Gastroesophageal sphincter (tissue), 4 donors: Measurements from ENCODE around the gene CDK4. TPM values are rescaled to one million over a fixed set of nuclear protein-coding genes. Genes with fewer than 3 reads are reported as not detected.

Source experiments
- ATAC-seq: fragments of 150-250 bp; one replicate; pipeline ENCODE4 v1.9.1; 2016; ENCODE audit warnings: mild to moderate bottlenecking, moderate library complexity
- H3K27ac ChIP-seq, 4 donors: fragments of 200-600 bp; sonication (generic) in 3 of 4; 1 replicate in 3 of 4; 2 replicates in 1 of 4; pipeline ENCODE4 v1.5.1; 2016 to 2019
- H3K27me3 ChIP-seq: fragments of 200-600 bp; sonication (generic); one replicate; pipeline ENCODE4 v1.5.1; 2019
- H3K36me3 ChIP-seq, 2 donors: fragments of 200-600 bp; sonication (generic); one replicate each; pipeline ENCODE4 v1.5.1; 2019; ENCODE audit warnings: control low read depth in 1 of 2
- H3K4me1 ChIP-seq, 3 donors: fragments of 200-600 bp; sonication (generic); 1 replicate in 2 of 3; 2 replicates in 1 of 3; pipeline ENCODE4 v1.5.1; 2016 to 2019; ENCODE audit warnings: control low read depth in 2 of 3
- H3K4me3 ChIP-seq, 2 donors: fragments of 200-600 bp; sonication (generic); one replicate each; pipeline ENCODE4 v1.5.1; 2019; ENCODE audit warnings: mild to moderate bottlenecking in 1 of 2, moderate library complexity in 1 of 2
- H3K9me3 ChIP-seq, 3 donors: fragments of 200-600 bp; sonication (generic); one replicate each; pipeline ENCODE4 v1.5.1; 2017 to 2019; ENCODE audit warnings: control low read depth in 2 of 3
- EP300 ChIP-seq: sonication (generic); formaldehyde crosslinking; IDR thresholded peaks from one replicate; pipeline ENCODE4 v1.6.1; 2017; ENCODE audit warnings: antibody characterized with exemption, mild to moderate bottlenecking
- POLR2A ChIP-seq, 2 donors: fragments of 450-650 bp; IDR thresholded peaks; one replicate each; pipeline ENCODE4 v1.6.1; 2017; ENCODE audit warnings: antibody characterized with exemption in 2 of 2, mild to moderate bottlenecking in 2 of 2, moderate library complexity in 1 of 2
- POLR2AphosphoS5 ChIP-seq: sonication (generic); formaldehyde crosslinking; IDR thresholded peaks from one replicate; pipeline ENCODE4 v1.6.1; 2017; ENCODE audit warnings: antibody characterized with exemption
- WGBS, 2 donors: methylation state at CpG; one replicate each; pipeline ENCODE4 v1.1.5; 2018; ENCODE audit warnings: low coverage in 1 of 2; 5-methylcytosine and 5-hydroxymethylcytosine counted together
- total RNA-seq, 4 donors: library from RNA; depleted of rRNA; stranded (reverse); fragments of >200 nt; gene quantifications; one replicate each; pipeline ENCODE4 v1.1.0, GENCODE V29; 2016
- TF ChIP-seq, protein P1 (sequence below), 4 experiments: fragments of 200-600 bp in 2 of 4; fragments of 450-650 bp in 2 of 4; sonication (generic) in 1 of 4; IDR thresholded peaks; one replicate each; pipeline ENCODE4 v1.5.1; 2017 to 2019; ENCODE audit warnings: antibody characterized with exemption in 4 of 4, mild to moderate bottlenecking in 2 of 4, moderate library complexity in 2 of 4

The CDK4 gene
- total RNA-seq, 4 donors from 2014 or later, result 56.7 to 107 (median 101) TPM

DNA sequence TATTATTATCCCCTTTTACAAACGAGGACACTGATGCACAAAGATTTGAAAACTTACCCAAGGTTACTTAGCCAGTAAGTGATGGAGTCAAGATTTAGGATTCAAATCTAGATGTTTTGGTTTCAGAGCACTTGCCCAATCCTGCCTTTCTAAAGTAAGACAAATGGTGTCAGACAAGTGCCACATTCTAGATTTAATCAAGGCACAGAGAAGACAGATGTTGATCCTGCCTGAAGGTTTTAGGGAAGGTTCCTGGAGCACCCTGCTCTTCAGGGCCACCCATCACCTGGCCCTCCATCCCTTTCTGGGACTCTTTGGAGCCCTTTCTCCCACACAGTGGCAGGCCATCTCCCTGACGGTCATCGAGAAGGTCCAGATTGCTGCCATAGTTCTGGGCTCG is 5.7 kb upstream of the CDK4 start:
- Histone ChIP-seq H3K9me3 (no peaks in the 10 kb centered on the region), H3K4me1 (peaks cover under 1 to 29% (median 8%) of the 10 kb centered on the region in 3 donors), H3K27me3 (peaks cover 24% of the 10 kb centered on the region), H3K27ac (no peak overlapping the region), H3K36me3 (peaks cover 0 to 38% of the 10 kb centered on the region in 2 donors), H3K4me3 (no peak overlapping the region)
- 95 to 100% methylated on average over 1 to 4 of the region's 4 CpGs for WGBS, 2 donors
- TF ChIP-seq EP300, result no peak
- no peak for TF ChIP-seq POLR2A (IDR thresholded peaks at IDR 0.05)
- TF ChIP-seq POLR2AphosphoS5, result no peak
- TF ChIP-seq, protein P1, sequence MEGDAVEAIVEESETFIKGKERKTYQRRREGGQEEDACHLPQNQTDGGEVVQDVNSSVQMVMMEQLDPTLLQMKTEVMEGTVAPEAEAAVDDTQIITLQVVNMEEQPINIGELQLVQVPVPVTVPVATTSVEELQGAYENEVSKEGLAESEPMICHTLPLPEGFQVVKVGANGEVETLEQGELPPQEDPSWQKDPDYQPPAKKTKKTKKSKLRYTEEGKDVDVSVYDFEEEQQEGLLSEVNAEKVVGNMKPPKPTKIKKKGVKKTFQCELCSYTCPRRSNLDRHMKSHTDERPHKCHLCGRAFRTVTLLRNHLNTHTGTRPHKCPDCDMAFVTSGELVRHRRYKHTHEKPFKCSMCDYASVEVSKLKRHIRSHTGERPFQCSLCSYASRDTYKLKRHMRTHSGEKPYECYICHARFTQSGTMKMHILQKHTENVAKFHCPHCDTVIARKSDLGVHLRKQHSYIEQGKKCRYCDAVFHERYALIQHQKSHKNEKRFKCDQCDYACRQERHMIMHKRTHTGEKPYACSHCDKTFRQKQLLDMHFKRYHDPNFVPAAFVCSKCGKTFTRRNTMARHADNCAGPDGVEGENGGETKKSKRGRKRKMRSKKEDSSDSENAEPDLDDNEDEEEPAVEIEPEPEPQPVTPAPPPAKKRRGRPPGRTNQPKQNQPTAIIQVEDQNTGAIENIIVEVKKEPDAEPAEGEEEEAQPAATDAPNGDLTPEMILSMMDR (IDR thresholded peaks at IDR 0.05), result no peak
- ATAC-seq, result no peak

DNA sequence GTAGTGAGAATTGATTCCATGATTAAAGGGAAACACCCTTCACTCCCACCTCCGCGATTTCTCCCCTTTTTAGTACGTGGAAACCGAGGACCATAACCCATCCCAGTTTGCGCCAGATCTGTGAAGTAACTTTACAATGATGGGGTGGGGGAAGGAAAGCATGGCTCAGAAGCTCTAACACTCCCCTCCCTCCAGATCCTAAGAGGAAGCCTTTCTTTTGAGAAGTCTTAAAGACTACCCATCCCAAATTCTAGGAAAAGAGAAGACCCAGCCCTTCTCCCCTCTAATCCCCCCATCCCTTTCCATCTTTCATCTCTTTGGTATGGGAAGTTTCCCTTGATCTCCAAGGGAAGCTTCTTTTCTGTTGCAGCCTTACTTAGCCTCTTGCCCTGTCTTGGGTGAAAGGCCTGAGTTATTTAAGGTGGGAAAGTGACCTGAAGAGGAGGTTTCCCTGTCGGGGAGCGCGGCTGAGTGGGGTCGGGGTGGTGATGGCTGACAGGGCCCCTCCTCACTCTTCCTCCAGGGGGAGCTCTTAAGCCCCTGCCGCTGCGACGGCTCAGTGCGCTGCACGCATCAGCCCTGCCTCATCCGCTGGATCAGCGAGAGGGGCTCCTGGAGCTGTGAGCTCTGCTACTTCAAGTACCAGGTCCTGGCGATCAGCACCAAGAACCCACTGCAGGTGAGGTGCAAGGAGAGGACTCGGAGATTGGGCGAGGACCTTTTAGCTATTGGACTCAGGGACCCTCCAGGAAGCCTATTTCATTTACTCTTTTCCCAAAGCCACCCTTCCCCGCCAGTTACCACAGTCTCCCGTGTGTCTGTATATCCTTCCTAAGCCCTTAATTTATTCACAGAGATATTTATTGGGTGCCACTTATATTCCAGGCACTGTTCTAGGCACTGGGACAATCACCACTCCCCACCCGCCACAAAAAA is 4.6 kb upstream of the CDK4 start:
- 34 to 62% methylated on average over 8 to 10 of the region's 22 CpGs for WGBS, 2 donors
- peaks cover 2 to 35% (median 10%) of the 10 kb centered on the region in 3 donors for H3K4me1 ChIP-seq
- peaks cover 14% of the 10 kb centered on the region for H3K27me3 ChIP-seq
- no peaks in the 10 kb centered on the region for H3K9me3 ChIP-seq
- H3K27ac ChIP-seq, result peak overlapping the region in 2 of 4 donors; percentile 65 to 66
- H3K4me3 ChIP-seq, result peak overlapping the region in 1 of 2 donors; percentile 80
- TF ChIP-seq EP300, result no peak
- no peak for TF ChIP-seq POLR2A (IDR thresholded peaks at IDR 0.05)
- TF ChIP-seq, protein P1 (IDR thresholded peaks at IDR 0.05), result peak in 3 of 4 experiments; percentile 24 to 72 (median 42)
- no peak for TF ChIP-seq POLR2AphosphoS5
- ATAC-seq, result no peak
- H3K36me3 ChIP-seq, result peaks cover 0 to 38% of the 10 kb centered on the region in 2 donors

DNA sequence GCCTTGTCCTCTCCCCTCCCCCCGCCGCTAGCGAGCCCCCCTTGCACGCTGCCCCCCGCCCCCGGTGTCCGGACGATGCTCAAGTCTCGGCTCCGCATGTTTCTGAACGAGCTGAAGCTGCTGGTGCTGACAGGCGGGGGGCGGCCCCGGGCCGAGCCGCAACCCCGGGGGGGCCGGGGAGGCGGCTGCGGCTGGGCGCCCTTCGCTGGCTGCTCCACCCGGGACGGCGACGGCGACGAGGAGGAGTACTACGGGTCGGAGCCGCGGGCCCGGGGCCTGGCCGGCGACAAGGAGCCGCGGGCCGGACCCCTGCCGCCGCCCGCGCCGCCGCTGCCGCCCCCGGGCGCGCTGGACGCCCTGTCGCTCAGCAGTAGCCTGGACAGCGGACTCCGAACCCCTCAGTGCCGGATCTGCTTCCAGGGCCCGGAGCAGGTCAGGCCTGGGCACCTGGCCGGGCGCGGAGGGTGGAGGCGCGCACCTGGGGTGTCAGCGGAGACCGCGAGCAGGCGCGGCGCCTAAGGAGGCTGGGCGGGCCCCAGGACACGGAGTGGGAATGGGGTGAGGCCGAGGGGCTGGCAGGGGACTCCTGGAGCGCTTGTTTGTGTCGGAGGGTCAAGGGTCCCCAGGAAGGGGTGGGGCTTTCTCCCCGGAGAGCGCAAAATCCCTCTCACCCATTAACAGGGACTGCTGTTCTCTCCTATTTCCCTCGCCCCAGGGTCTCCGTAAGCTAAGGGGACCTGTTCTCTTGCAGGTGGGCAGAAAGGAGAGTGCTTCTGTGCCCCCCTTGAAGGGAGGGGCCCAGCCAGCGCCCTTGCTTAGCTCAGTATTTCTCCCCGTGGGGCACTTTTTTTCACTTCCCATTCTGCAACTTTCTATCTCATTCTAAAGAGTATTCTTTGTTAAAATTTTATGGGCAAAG is 3.6 kb upstream of the CDK4 start:
- WGBS, 2 donors, result 0 to 9% methylated on average over 1 to 7 of the region's 76 CpGs
- H3K27me3 ChIP-seq, result peaks cover 4% of the 10 kb centered on the region
- peaks cover 2 to 44% (median 17%) of the 10 kb centered on the region in 3 donors for H3K4me1 ChIP-seq
- H3K36me3 ChIP-seq, result peaks cover 0 to 34% of the 10 kb centered on the region in 2 donors
- H3K9me3 ChIP-seq, result no peaks in the 10 kb centered on the region
- TF ChIP-seq POLR2AphosphoS5 (no peak), EP300 (no peak), POLR2A (IDR thresholded peaks at IDR 0.05) (no peak)
- TF ChIP-seq, protein P1 (IDR thresholded peaks at IDR 0.05), result no peak
- H3K4me3 ChIP-seq, result peak overlapping the region; percentile 45 to 80
- peak overlapping the region in 3 of 4 donors; percentile 65 to 80 (median 66) for H3K27ac ChIP-seq
- ATAC-seq, result no peak

DNA sequence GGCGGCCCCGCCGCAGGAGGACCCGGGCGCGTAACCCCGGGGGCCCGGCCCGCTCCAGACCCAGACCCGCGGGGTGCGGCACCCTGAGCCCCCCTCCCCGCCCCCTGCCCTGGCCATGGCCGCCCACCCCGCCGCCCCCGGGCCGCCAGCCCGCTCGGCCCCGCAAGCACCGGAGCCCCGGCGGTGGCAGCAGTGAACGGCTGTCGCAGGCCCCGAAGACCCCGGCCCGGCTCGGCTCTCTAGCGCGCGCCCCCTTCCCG is 3.0 kb upstream of the CDK4 start:
- no peaks in the 10 kb centered on the region for H3K9me3 ChIP-seq
- peak overlapping the region in 3 of 4 donors; percentile 65 to 80 (median 66) for H3K27ac ChIP-seq
- H3K4me3 ChIP-seq, result peak overlapping the region; percentile 45 to 80
- TF ChIP-seq POLR2AphosphoS5 (no peak), POLR2A (IDR thresholded peaks at IDR 0.05) (no peak), EP300 (no peak)
- TF ChIP-seq, protein P1 (IDR thresholded peaks at IDR 0.05), result no peak
- WGBS, 2 donors, result no CpG with 5 or more reads among the region's 34 CpGs
- ATAC-seq, result no peak
- H3K27me3 ChIP-seq, result no peaks in the 10 kb centered on the region
- H3K36me3 ChIP-seq, result peaks cover 0 to 34% of the 10 kb centered on the region in 2 donors
- peaks cover 2 to 50% (median 17%) of the 10 kb centered on the region in 3 donors for H3K4me1 ChIP-seq
